Testis (tissue), 3 donors: ENCODE data around the gene CAVIN2. TPM values are rescaled to one million over a fixed set of nuclear protein-coding genes. Genes with fewer than 3 reads are reported as not detected.

Experiments
- DNase-seq: peaks from one replicate; pipeline ENCODE4 v3.0.0-alpha.2; 2019
- H3K27ac ChIP-seq, 2 donors: fragments of 200-600 bp; sonication (generic); one replicate each; pipeline ENCODE4 v1.5.1; 2019
- H3K27me3 ChIP-seq: fragments of 200-600 bp; sonication (generic); one replicate; pipeline ENCODE4 v1.5.1; 2019
- H3K36me3 ChIP-seq: fragments of 200-600 bp; sonication (generic); one replicate; pipeline ENCODE4 v1.5.1; 2017; ENCODE audit warnings: low read depth; ENCODE audit errors: missing control alignments
- H3K4me1 ChIP-seq: fragments of 200-600 bp; sonication (generic); one replicate; pipeline ENCODE4 v1.5.1; 2019
- H3K4me3 ChIP-seq, 2 donors: fragments of 200-600 bp; sonication (generic); one replicate each; pipeline ENCODE4 v1.5.1; 2017 to 2019
- H3K9me3 ChIP-seq: fragments of 200-600 bp; sonication (generic); one replicate; pipeline ENCODE4 v1.5.1; 2017
- CTCF ChIP-seq, 3 experiments: fragments of 450-650 bp in 2 of 3; fragments of 200-600 bp in 1 of 3; sonication (generic) in 1 of 3; IDR thresholded peaks; one replicate each; pipeline ENCODE4 v1.5.1; 2016 to 2019; ENCODE audit warnings: antibody characterized with exemption in 3 of 3, mild to moderate bottlenecking in 2 of 3, moderate library complexity in 1 of 3
- POLR2A ChIP-seq: fragments of 450-650 bp; IDR thresholded peaks from one replicate; pipeline ENCODE4 v1.6.1; 2017; ENCODE audit warnings: antibody characterized with exemption, mild to moderate bottlenecking, moderate library complexity
- WGBS, 2 donors: methylation state at CpG; one replicate each; pipeline ENCODE4 v1.1.5; 2018; 5-methylcytosine and 5-hydroxymethylcytosine counted together
- intact Hi-C: fragments of 100-400 bp; cut with DNase I; formaldehyde crosslinking; loops from one replicate; pipeline ENCODE4 v1.15.1; 2023; ENCODE audit warnings: low total_unique reads
- polyA plus RNA-seq: library from polyadenylated mRNA; stranded (reverse); fragments of 350-450 nt; fragmentation: Illumina TruSeq; extraction: RNeasy Lipid Tissue Mini Kit (QIAGEN cat#74804); gene quantifications from one replicate; pipeline ENCODE4 v1.2.3, GENCODE V29; 2014; ENCODE audit warnings: low read depth, low replicate concordance; ENCODE audit not compliant: insufficient read depth
- total RNA-seq, 2 donors: library from RNA; depleted of rRNA; stranded (reverse); fragments of >200 nt; gene quantifications; one replicate each; pipeline ENCODE4 v1.2.3, GENCODE V29; 2016

The CAVIN2 gene
- total and polyA plus RNA-seq, 3 donors from 2014 or later, result 3.3 to 5.1 (median 4.1) TPM

- H3K27me3 ChIP-seq, result no peaks in the 10 kb centered on the region
- TF ChIP-seq POLR2A (no peak), CTCF (IDR thresholded peaks at IDR 0.05) (no peak)
- no peak overlapping the region for H3K4me3 ChIP-seq
- H3K9me3 ChIP-seq, result no peaks in the 10 kb centered on the region
- H3K27ac ChIP-seq, result no peak overlapping the region
- intact Hi-C loops, result no loop called here
- no peaks in the 10 kb centered on the region for H3K4me1 ChIP-seq
- 51 to 84% methylated on average over 4 of the region's 4 CpGs for whole genome bisulfite sequencing, 2 donors
- no peaks in the 10 kb centered on the region for H3K36me3 ChIP-seq
- no peak for DNase-seq
These were observed 49.4 kb downstream of the CAVIN2 start for GRCh38 chr2:191797500-191797899.

- DNase-seq, result no peak
- H3K36me3 ChIP-seq, result no peaks in the 10 kb centered on the region
- no peak overlapping the region for H3K4me3 ChIP-seq
- TF ChIP-seq POLR2A, result no peak
- H3K27ac ChIP-seq, result no peak overlapping the region
- WGBS, 2 donors, result 83 to 88% methylated on average over 2 of the region's 2 CpGs
- H3K27me3 ChIP-seq, result no peaks in the 10 kb centered on the region
- intact Hi-C loops, result no loop called here
- H3K9me3 ChIP-seq, result no peaks in the 10 kb centered on the region
- H3K4me1 ChIP-seq, result peaks cover 5% of the 10 kb centered on the region
These were observed 51.2 kb downstream of the CAVIN2 start for GRCh38 chr2:191795715-191796114.

- no peak overlapping the region for H3K4me3 ChIP-seq
- intact Hi-C loops, result no loop called here
- no peaks in the 10 kb centered on the region for H3K36me3 ChIP-seq
- H3K27me3 ChIP-seq, result no peaks in the 10 kb centered on the region
- H3K9me3 ChIP-seq, result no peaks in the 10 kb centered on the region
- H3K27ac ChIP-seq, result no peak overlapping the region
- no peak for DNase-seq
- H3K4me1 ChIP-seq, result peaks cover 5% of the 10 kb centered on the region
- no peak for TF ChIP-seq POLR2A
- no peak for TF ChIP-seq CTCF (IDR thresholded peaks at IDR 0.05)
- WGBS, 2 donors, result 66 to 85% methylated on average over 3 of the region's 3 CpGs
These were observed 54.8 kb downstream of the CAVIN2 start for GRCh38 chr2:191791953-191792560.

GRCh38 chr2:191790737-191791136 lies 56.2 kb downstream of the CAVIN2 start:
- no peak overlapping the region for H3K27ac ChIP-seq
- no peaks in the 10 kb centered on the region for H3K27me3 ChIP-seq
- peaks cover 5% of the 10 kb centered on the region for H3K4me1 ChIP-seq
- TF ChIP-seq CTCF (IDR thresholded peaks at IDR 0.05) (no peak), POLR2A (no peak)
- H3K9me3 ChIP-seq, result no peaks in the 10 kb centered on the region
- intact Hi-C loops, result no loop called here
- WGBS, 2 donors, result 42 to 56% methylated on average over 1 of the region's 1 CpG
- no peak overlapping the region for H3K4me3 ChIP-seq
- no peaks in the 10 kb centered on the region for H3K36me3 ChIP-seq
- no peak for DNase-seq

GRCh38 chr2:191789796-191790195 lies 57.1 kb downstream of the CAVIN2 start:
- no peaks in the 10 kb centered on the region for H3K9me3 ChIP-seq
- no peaks in the 10 kb centered on the region for H3K36me3 ChIP-seq
- H3K4me1 ChIP-seq, result peaks cover 5% of the 10 kb centered on the region
- H3K27me3 ChIP-seq, result no peaks in the 10 kb centered on the region
- intact Hi-C loops, result no loop called here
- no peak for TF ChIP-seq CTCF (IDR thresholded peaks at IDR 0.05)
- TF ChIP-seq POLR2A, result no peak
- WGBS, 2 donors, result 89 to 91% methylated on average over 4 of the region's 4 CpGs
- no peak overlapping the region for H3K27ac ChIP-seq
- DNase-seq, result no peak
- H3K4me3 ChIP-seq, result no peak overlapping the region
